ENCODE data around the gene BRME1.

Gene BRME1

DNA sequence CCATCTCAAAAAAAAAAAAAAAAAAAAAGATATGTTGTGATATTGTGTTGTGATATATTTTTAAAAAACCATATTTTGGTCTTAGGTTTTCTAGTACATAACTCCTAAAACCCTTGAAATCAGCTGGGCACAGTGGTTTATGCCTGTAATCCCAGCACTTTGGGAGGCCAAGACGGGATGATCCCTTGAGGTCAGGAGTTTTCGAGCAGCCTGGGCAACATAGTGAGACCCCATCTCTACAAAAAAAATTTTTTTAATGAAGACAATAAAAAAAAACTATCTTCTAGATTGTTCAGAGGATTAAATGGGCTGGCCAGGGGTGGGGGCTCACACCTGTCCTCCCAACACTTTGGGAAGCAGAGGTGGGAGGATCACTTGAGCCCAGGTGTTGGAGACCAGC lies 45.1 kb upstream of the BRME1 start:
- Histone ChIP-seq H3K36me3 (peaks cover 20% of the 10 kb centered on the region), H3K4me1 (ENCODE audit: control insufficient read depth in 1 of 2, insufficient read depth in 1 of 2, low read depth in 1 of 2, low read length in 1 of 2) (peaks cover 17 to 21% of the 10 kb centered on the region in 2 experiments), H3K4me3 (ENCODE audit: low read depth in 1 of 2, low read length in 1 of 2) (no peak overlapping the region), H3K9me3 (no peaks in the 10 kb centered on the region), H3K27ac (no peak overlapping the region), H3K27me3 (no peaks in the 10 kb centered on the region)
- TF ChIP-seq, protein P1, sequence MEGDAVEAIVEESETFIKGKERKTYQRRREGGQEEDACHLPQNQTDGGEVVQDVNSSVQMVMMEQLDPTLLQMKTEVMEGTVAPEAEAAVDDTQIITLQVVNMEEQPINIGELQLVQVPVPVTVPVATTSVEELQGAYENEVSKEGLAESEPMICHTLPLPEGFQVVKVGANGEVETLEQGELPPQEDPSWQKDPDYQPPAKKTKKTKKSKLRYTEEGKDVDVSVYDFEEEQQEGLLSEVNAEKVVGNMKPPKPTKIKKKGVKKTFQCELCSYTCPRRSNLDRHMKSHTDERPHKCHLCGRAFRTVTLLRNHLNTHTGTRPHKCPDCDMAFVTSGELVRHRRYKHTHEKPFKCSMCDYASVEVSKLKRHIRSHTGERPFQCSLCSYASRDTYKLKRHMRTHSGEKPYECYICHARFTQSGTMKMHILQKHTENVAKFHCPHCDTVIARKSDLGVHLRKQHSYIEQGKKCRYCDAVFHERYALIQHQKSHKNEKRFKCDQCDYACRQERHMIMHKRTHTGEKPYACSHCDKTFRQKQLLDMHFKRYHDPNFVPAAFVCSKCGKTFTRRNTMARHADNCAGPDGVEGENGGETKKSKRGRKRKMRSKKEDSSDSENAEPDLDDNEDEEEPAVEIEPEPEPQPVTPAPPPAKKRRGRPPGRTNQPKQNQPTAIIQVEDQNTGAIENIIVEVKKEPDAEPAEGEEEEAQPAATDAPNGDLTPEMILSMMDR (IDR thresholded peaks at IDR 0.05) = no peak

GRCh38 chr19:13946414-13946813 lies 40.5 kb upstream of the BRME1 start:
- no peak overlapping the region for H3K4me3 ChIP-seq (ENCODE audit: low read depth in 1 of 2, low read length in 1 of 2)
- H3K27ac ChIP-seq = no peak overlapping the region
- H3K9me3 ChIP-seq = no peaks in the 10 kb centered on the region
- H3K36me3 ChIP-seq = no peaks in the 10 kb centered on the region
- TF ChIP-seq, protein P1 (IDR thresholded peaks at IDR 0.05) = no peak
- H3K4me1 ChIP-seq (ENCODE audit: control insufficient read depth in 1 of 2, insufficient read depth in 1 of 2, low read depth in 1 of 2, low read length in 1 of 2) = peaks cover 0 to under 1% of the 10 kb centered on the region in 2 experiments
- no peaks in the 10 kb centered on the region for H3K27me3 ChIP-seq

DNA sequence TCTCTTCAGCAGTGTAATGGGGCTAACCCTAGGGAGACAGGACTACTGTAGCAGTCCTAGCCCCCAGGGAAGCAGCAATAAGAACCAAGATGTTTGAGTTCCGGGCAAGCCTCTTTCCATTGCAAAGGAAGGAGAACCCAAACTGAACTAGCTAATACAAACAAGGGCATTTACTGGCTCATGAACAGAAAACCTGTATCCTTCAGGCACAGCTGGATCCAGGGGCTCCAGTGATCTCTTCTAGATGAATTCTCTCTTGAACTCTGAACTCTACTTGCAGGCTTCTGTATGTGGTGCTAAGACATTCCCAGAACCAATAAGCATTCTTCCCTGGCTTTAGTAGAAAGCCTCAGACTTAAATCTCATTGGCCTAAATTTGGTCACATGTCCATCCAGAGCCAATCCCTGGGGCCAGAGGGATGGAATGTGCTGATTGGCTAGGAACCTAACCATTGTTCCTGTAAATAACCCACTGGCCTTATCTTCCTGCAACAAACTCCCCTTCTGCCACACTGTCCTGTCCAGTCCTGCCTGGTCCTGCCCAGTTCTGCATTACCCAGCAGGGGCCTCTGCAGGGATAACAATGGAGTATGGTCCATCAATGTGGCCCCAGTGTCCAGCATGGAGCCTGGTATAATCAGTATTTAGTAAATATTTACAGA lies 36.2 kb upstream of the BRME1 start:
- Histone ChIP-seq H3K27me3 (peaks cover 24% of the 10 kb centered on the region), H3K27ac (no peak overlapping the region), H3K36me3 (no peaks in the 10 kb centered on the region), H3K9me3 (no peaks in the 10 kb centered on the region), H3K4me1 (ENCODE audit: control insufficient read depth in 1 of 2, insufficient read depth in 1 of 2, low read depth in 1 of 2, low read length in 1 of 2) (peaks cover 0 to 13% of the 10 kb centered on the region in 2 experiments), H3K4me3 (ENCODE audit: low read depth in 1 of 2, low read length in 1 of 2) (no peak overlapping the region)
- TF ChIP-seq, protein P1 (IDR thresholded peaks at IDR 0.05) = no peak

GRCh38 chr19:13938301-13939064 lies 32.6 kb upstream of the BRME1 start, which contains the start of gene PODNL1:
TSS of gene PODNL1 (minus strand) at chr19:13938417. CDS start at chr19:13938181, 236 bp downstream.
- H3K4me3 ChIP-seq (ENCODE audit: low read depth in 1 of 2, low read length in 1 of 2) = no peak within 1 kb of the TSS
- TF ChIP-seq, protein P1 (IDR thresholded peaks at IDR 0.05) = no peak
- peaks cover 41% of the 10 kb centered on the region for H3K27me3 ChIP-seq
- no peak within 1 kb of the TSS for H3K27ac ChIP-seq
- H3K4me1 ChIP-seq (ENCODE audit: control insufficient read depth in 1 of 2, insufficient read depth in 1 of 2, low read depth in 1 of 2, low read length in 1 of 2) = peaks cover 0 to 13% of the 10 kb centered on the region in 2 experiments
- no peaks in the 10 kb centered on the region for H3K36me3 ChIP-seq
- no peaks in the 10 kb centered on the region for H3K9me3 ChIP-seq

DNA sequence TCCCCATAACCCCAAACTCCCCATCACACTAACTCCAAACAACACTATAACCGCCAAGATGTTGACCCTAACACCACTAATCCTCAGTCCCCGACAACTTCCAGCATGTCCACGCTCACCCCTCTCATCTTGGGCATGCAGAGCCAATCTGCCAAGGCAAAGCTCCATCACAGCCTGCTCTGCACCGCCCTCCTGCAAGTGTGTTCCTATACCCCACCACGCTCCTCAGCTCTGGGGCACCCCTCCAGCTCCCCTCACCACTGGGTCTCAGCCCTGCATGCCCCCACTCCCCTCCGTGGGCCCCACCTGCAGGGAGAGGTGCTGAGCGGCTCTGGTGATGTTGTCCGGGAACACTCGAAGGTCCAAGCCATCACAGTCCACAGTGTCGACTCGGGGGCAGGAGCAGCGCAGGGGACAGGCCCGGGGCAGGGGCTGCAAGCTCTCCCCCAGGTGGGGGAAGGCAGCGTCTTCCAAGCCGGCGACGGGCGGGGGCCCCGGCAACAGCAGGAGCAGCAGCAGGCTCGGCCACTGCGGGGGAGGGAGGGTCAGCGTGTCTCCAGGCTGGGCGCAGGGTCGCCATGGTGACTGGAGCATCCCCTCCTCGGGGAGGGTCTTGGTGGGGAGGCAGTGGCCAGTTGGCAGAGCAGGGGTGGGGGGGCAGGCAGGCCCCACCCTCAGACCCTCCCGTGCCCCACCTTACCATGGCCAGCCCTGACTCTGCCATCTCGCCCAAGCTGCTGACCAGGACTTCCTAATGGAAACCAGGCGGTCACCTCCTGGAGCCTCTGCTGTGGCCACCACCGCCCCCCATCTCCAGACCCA lies 31.8 kb upstream of the BRME1 start:
- peaks cover 0 to 13% of the 10 kb centered on the region in 2 experiments for H3K4me1 ChIP-seq (ENCODE audit: control insufficient read depth in 1 of 2, insufficient read depth in 1 of 2, low read depth in 1 of 2, low read length in 1 of 2)
- H3K9me3 ChIP-seq = no peaks in the 10 kb centered on the region
- peaks cover 41% of the 10 kb centered on the region for H3K27me3 ChIP-seq
- H3K4me3 ChIP-seq (ENCODE audit: low read depth in 1 of 2, low read length in 1 of 2) = no peak overlapping the region
- TF ChIP-seq, protein P1 (IDR thresholded peaks at IDR 0.05) = no peak
- no peaks in the 10 kb centered on the region for H3K36me3 ChIP-seq
- H3K27ac ChIP-seq = no peak overlapping the region

Data from neutrophil (primary cell).